GM23338 (cell line): ENCODE results near the gene ACOT11.

Experiments
- REST ChIP-seq: IDR thresholded peaks from one replicate; pipeline ENCODE4 v1.6.1; 2018; ENCODE audit warnings: antibody characterized with exemption; ENCODE audit not compliant: unreplicated experiment
- TF ChIP-seq, protein P1 (sequence below), 2 experiments: fragments of 200-600 bp in 1 of 2; sonication (generic) in 1 of 2; conservative IDR thresholded peaks; 2 replicates each; pipeline versions ENCODE4 v1.5.1 to v1.6.1; 2016 to 2017; ENCODE audit warnings: antibody characterized with exemption in 2 of 2, low read depth in 2 of 2, mild to moderate bottlenecking in 2 of 2, moderate library complexity in 1 of 2

DNA sequence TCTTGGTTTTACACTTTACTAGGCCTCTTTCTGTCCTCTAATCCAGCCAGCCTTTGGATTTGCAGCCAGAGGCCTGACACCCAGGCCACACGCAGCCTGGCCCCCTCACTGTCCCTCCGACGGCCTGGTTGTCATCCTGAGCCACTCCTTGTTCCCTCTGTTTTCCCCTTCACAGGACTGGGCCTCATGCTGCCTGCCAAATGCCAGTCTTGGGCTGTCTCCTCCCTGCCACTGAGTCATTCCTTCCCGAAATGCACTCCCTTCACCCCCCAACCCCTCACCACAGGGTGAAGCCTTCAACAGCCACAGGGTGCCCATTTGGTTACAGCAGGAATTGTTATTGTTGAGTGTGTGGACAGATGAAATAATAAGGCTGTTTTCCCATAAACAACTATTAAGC lies 21.3 kb downstream of the ACOT11 start:
- TF ChIP-seq, protein P1, sequence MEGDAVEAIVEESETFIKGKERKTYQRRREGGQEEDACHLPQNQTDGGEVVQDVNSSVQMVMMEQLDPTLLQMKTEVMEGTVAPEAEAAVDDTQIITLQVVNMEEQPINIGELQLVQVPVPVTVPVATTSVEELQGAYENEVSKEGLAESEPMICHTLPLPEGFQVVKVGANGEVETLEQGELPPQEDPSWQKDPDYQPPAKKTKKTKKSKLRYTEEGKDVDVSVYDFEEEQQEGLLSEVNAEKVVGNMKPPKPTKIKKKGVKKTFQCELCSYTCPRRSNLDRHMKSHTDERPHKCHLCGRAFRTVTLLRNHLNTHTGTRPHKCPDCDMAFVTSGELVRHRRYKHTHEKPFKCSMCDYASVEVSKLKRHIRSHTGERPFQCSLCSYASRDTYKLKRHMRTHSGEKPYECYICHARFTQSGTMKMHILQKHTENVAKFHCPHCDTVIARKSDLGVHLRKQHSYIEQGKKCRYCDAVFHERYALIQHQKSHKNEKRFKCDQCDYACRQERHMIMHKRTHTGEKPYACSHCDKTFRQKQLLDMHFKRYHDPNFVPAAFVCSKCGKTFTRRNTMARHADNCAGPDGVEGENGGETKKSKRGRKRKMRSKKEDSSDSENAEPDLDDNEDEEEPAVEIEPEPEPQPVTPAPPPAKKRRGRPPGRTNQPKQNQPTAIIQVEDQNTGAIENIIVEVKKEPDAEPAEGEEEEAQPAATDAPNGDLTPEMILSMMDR (conservative IDR thresholded peaks at IDR 0.05; ENCODE audit: low read depth in 2 of 2): no peak
- TF ChIP-seq REST: no peak
